DND-41 (cell line): ENCODE results near the gene ITPRIPL1.

Source experiments
- ATAC-seq: fragments of 200-7000 bp; cut with Tn5 transposase; 3 replicates; pipeline ENCODE4 v1.9.1; 2021; ENCODE audit warnings: low read depth; ENCODE audit not compliant: insufficient read depth
- DNase-seq: peaks from one replicate; pipeline ENCODE4 v3.0.0-alpha.2; 2020
- H2AFZ ChIP-seq: 2 replicates; pipeline ENCODE4 v1.6.0; 2012; ENCODE audit warnings: low read depth, low read length
- H3K27ac ChIP-seq: 2 replicates; pipeline ENCODE4 v1.5.1; 2012; ENCODE audit warnings: low read length, inconsistent platforms
- H3K27me3 ChIP-seq: fragments of 200-600 bp; sonication (generic); 2 replicates; pipeline ENCODE4 v1.6.0; 2012; ENCODE audit warnings: low read length, mild to moderate bottlenecking, inconsistent platforms; ENCODE audit not compliant: insufficient read depth, poor library complexity
- H3K36me3 ChIP-seq: 2 replicates; pipeline ENCODE4 v1.5.1; 2012; ENCODE audit warnings: low read length, inconsistent platforms; ENCODE audit not compliant: insufficient read depth
- H3K4me1 ChIP-seq: 2 replicates; pipeline ENCODE4 v1.5.1; 2012; ENCODE audit warnings: mild to moderate bottlenecking, low read length; ENCODE audit not compliant: insufficient read depth
- H3K4me2 ChIP-seq: 2 replicates; pipeline ENCODE4 v1.6.0; 2012; ENCODE audit warnings: mild to moderate bottlenecking, moderate library complexity, low read length, inconsistent platforms; ENCODE audit not compliant: insufficient read depth
- H3K4me3 ChIP-seq, 2 experiments: fragments of 200-600 bp in 1 of 2; shearing (Covaris generic) in 1 of 2; 2 replicates each; pipeline ENCODE4 v1.5.1; 2012 to 2016; ENCODE audit warnings: inconsistent platforms in 2 of 2, low read length in 2 of 2, mild to moderate bottlenecking in 2 of 2, low read depth in 1 of 2, moderate library complexity in 1 of 2
- H3K79me2 ChIP-seq: 2 replicates; pipeline ENCODE4 v1.6.0; 2012; ENCODE audit warnings: low read length, inconsistent platforms; ENCODE audit not compliant: insufficient read depth
- H3K9ac ChIP-seq: 2 replicates; pipeline ENCODE4 v1.6.0; 2012; ENCODE audit warnings: low read depth, mild to moderate bottlenecking, inconsistent platforms, low read length, moderate library complexity
- H3K9me3 ChIP-seq: 2 replicates; pipeline ENCODE4 v1.5.1; 2012; ENCODE audit warnings: low read length, moderate library complexity, mild to moderate bottlenecking, inconsistent platforms; ENCODE audit not compliant: insufficient read depth, severe bottlenecking
- H4K20me1 ChIP-seq: 2 replicates; pipeline ENCODE4 v1.6.0; 2012; ENCODE audit warnings: low read length; ENCODE audit not compliant: insufficient read depth
- EZH2 ChIP-seq: IDR thresholded peaks from 3 replicates; pipeline ENCODE4 v1.6.1; 2012; ENCODE audit warnings: borderline replicate concordance, low read depth, mild to moderate bottlenecking, moderate library complexity, low read length, inconsistent platforms; ENCODE audit not compliant: severe bottlenecking
- TF ChIP-seq, protein P1 (sequence below): IDR thresholded peaks from 2 replicates; pipeline ENCODE4 v1.5.1; 2012; ENCODE audit warnings: borderline replicate concordance, low read length, moderate library complexity, mild to moderate bottlenecking; ENCODE audit not compliant: poor library complexity, severe bottlenecking; ENCODE audit errors: extremely low read depth

The ITPRIPL1 gene

DNA sequence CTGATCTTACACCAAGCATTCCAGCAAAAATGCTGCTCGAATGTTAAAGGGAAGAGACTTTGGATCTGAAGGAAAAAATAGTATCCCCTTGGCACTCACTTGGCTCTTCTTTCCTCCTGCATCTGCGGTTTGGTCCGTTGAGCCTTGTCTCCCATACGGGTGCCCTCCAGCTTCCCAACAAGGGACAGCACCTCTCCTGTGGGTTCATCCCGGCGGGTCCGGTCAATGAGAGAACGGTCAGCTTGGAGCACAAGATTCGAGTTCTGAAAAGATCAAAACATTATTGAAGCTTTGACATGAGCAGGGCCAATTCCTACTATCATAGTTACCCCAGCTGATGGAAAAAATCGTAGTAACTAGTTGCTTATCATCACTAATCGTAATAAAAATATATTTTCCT is 20.5 kb upstream of the ITPRIPL1 start:
- TF ChIP-seq, protein P1, sequence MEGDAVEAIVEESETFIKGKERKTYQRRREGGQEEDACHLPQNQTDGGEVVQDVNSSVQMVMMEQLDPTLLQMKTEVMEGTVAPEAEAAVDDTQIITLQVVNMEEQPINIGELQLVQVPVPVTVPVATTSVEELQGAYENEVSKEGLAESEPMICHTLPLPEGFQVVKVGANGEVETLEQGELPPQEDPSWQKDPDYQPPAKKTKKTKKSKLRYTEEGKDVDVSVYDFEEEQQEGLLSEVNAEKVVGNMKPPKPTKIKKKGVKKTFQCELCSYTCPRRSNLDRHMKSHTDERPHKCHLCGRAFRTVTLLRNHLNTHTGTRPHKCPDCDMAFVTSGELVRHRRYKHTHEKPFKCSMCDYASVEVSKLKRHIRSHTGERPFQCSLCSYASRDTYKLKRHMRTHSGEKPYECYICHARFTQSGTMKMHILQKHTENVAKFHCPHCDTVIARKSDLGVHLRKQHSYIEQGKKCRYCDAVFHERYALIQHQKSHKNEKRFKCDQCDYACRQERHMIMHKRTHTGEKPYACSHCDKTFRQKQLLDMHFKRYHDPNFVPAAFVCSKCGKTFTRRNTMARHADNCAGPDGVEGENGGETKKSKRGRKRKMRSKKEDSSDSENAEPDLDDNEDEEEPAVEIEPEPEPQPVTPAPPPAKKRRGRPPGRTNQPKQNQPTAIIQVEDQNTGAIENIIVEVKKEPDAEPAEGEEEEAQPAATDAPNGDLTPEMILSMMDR = no peak
- no peak for TF ChIP-seq EZH2
- Histone ChIP-seq H2AFZ (0 out of 2 replicates have a peak overlapping the region, but pooled peaks have one; percentile 73), H3K4me2 (peak overlapping the region; percentile 71), H3K4me1 (peaks cover 49% of the 10 kb centered on the region), H3K79me2 (peaks cover 65% of the 10 kb centered on the region), H3K27ac (peak overlapping the region; percentile 90), H3K9me3 (no peaks in the 10 kb centered on the region), H3K27me3 (no peaks in the 10 kb centered on the region), H3K9ac (peak overlapping the region; percentile 70), H4K20me1 (peaks cover 29% of the 10 kb centered on the region; the same call in 1 of the 2 replicates), H3K36me3 (peaks cover 50% of the 10 kb centered on the region), H3K4me3 (peak overlapping the region; percentile 45 to 73)
- ATAC-seq (no peak), DNase-seq (no peak)

GRCh38 chr2:96305091-96305978 is 19.8 kb upstream of the ITPRIPL1 start, which contains the start of gene SNRNP200:
Gene SNRNP200, minus strand, starts transcription at chr2:96305546. Its CDS starts 109 bp downstream, at chr2:96305437.
- TF ChIP-seq, protein P1 = peak; percentile 1
- TF ChIP-seq EZH2 = no peak
- peak within 1 kb of the TSS; percentile 73 for H2AFZ ChIP-seq
- peak within 1 kb of the TSS; percentile 70 for H3K9ac ChIP-seq
- peaks cover 43% of the 10 kb centered on the region for H3K36me3 ChIP-seq
- H3K4me3 ChIP-seq = peak within 1 kb of the TSS; percentile 45 to 73
- no peaks in the 10 kb centered on the region for H3K9me3 ChIP-seq
- H3K79me2 ChIP-seq = peaks cover 59% of the 10 kb centered on the region
- H3K27ac ChIP-seq = peak within 1 kb of the TSS; percentile 90
- DNase-seq (peak; percentile 93), ATAC-seq (peak; percentile 95)
- peaks cover 25% of the 10 kb centered on the region; the same call in 1 of the 2 replicates for H4K20me1 ChIP-seq
- H3K4me1 ChIP-seq = peaks cover 49% of the 10 kb centered on the region
- no peaks in the 10 kb centered on the region for H3K27me3 ChIP-seq
- peak within 1 kb of the TSS; percentile 71 for H3K4me2 ChIP-seq

- peak overlapping the region; percentile 90 for H3K27ac ChIP-seq
- H3K4me2 ChIP-seq = peak overlapping the region; percentile 71
- no peaks in the 10 kb centered on the region for H3K27me3 ChIP-seq
- no peaks in the 10 kb centered on the region for H3K9me3 ChIP-seq
- H3K36me3 ChIP-seq = peaks cover 37% of the 10 kb centered on the region
- no peak for DNase-seq
- H4K20me1 ChIP-seq = peaks cover 23% of the 10 kb centered on the region; the same call in 1 of the 2 replicates
- peaks cover 49% of the 10 kb centered on the region for H3K4me1 ChIP-seq
- peaks cover 57% of the 10 kb centered on the region for H3K79me2 ChIP-seq
- TF ChIP-seq, protein P1 = no peak
- no peak for TF ChIP-seq EZH2
- peak overlapping the region; percentile 73 for H2AFZ ChIP-seq
- H3K4me3 ChIP-seq = peak overlapping the region; percentile 45 to 73
- peak overlapping the region; percentile 70 for H3K9ac ChIP-seq
- peak; percentile 9; the same call in 2 of the 3 replicates for ATAC-seq
These were observed 19.2 kb upstream of the ITPRIPL1 start for GRCh38 chr2:96305979-96306308.
